Measurements from ENCODE around the gene FAAP24. TPM values are rescaled to one million over a fixed set of nuclear protein-coding genes. Genes with fewer than 3 reads are reported as not detected.
"Not testable (repeated sequence)": the region's sequence is repeated elsewhere in the genome, so short reads cannot be mapped to it uniquely, and the experiment has no call there.

Gene FAAP24
- total and polyA plus RNA-seq, 2 experiments from 2014 or later, result 1.5 to 4.5 TPM

DNA sequence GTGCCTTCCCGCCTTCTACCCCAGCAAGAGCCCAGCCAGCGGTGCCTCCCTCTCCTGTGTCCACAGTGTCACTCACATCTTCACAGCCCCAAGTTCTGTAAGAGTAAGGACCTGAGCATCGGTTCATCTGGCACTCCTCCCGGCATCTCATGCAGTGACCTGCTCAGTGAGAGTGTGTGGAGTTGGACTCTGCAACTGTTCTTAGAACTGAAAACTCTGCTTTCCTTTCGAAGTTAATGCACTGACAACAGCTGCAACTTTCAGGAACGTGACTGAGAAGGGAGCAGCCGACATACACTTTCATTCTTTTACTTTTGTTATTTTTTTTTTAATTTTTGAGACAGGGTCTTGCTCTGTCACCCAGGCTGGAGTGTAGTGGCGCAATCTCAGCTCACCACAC is 41.5 kb upstream of the FAAP24 start:
- H3K27me3 ChIP-seq, result no peaks in the 10 kb centered on the region
- H3K9me3 ChIP-seq (ENCODE audit: low read depth), result peaks cover 4% of the 10 kb centered on the region
- H3K79me2 ChIP-seq, result no peaks in the 10 kb centered on the region
- H3K9me2 ChIP-seq (replicated peaks; ENCODE audit: insufficient read depth), result no peaks in the 10 kb centered on the region
- no peak overlapping the region for H2AFZ ChIP-seq
- TF ChIP-seq EZH2phosphoT487 (IDR thresholded peaks at IDR 0.05; ENCODE audit: low read depth, severe bottlenecking, unreplicated experiment) (no peak), EZH2 (IDR thresholded peaks at IDR 0.05; ENCODE audit: borderline replicate concordance) (no peak)
- TF ChIP-seq, protein P1, sequence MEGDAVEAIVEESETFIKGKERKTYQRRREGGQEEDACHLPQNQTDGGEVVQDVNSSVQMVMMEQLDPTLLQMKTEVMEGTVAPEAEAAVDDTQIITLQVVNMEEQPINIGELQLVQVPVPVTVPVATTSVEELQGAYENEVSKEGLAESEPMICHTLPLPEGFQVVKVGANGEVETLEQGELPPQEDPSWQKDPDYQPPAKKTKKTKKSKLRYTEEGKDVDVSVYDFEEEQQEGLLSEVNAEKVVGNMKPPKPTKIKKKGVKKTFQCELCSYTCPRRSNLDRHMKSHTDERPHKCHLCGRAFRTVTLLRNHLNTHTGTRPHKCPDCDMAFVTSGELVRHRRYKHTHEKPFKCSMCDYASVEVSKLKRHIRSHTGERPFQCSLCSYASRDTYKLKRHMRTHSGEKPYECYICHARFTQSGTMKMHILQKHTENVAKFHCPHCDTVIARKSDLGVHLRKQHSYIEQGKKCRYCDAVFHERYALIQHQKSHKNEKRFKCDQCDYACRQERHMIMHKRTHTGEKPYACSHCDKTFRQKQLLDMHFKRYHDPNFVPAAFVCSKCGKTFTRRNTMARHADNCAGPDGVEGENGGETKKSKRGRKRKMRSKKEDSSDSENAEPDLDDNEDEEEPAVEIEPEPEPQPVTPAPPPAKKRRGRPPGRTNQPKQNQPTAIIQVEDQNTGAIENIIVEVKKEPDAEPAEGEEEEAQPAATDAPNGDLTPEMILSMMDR (IDR thresholded peaks at IDR 0.05; ENCODE audit: poor library complexity), result no peak
- DNase-seq (ENCODE audit: low spot score), result no peak
- H3K27ac ChIP-seq, result no peak overlapping the region
- H3K4me2 ChIP-seq, result no peak overlapping the region
- H3K4me1 ChIP-seq (ENCODE audit: insufficient read depth), result no peaks in the 10 kb centered on the region
- no peak overlapping the region for H3K4me3 ChIP-seq
- no peaks in the 10 kb centered on the region for H3K36me3 ChIP-seq (replicated peaks; ENCODE audit: insufficient read depth, low read depth)
- no peaks in the 10 kb centered on the region for H4K20me1 ChIP-seq (ENCODE audit: insufficient read depth, poor library complexity, severe bottlenecking)
- 97% methylated on average over 8 of the region's 8 CpGs for WGBS (ENCODE audit: low lambda C conversion rate, missing lambda C conversion rate)

DNA sequence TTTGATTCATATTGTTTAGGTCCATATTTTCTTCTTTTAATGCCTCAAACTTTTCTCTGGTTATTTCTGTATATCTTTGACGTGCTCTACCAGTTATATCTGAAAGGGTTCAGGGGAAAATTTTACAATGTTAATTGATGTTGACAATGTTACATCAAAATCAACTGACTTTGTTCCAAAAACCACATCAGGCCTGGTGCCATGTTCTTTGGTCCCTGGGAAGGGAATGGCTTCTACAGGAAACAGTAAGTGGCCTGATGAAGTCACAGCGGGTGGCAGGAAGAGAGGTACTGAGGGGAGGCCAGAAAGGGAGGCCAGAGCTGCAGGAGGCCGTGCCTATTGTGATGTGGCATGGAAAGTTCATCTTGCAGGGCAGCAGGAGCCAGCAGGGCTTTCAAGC is 38.5 kb upstream of the FAAP24 start:
- no peaks in the 10 kb centered on the region for H3K4me1 ChIP-seq (ENCODE audit: insufficient read depth)
- H3K27me3 ChIP-seq, result no peaks in the 10 kb centered on the region
- 98% methylated on average over 3 of the region's 3 CpGs for WGBS (ENCODE audit: low lambda C conversion rate, missing lambda C conversion rate)
- TF ChIP-seq, protein P1 (IDR thresholded peaks at IDR 0.05; ENCODE audit: poor library complexity), result no peak
- no peak for TF ChIP-seq EZH2phosphoT487 (IDR thresholded peaks at IDR 0.05; ENCODE audit: low read depth, severe bottlenecking, unreplicated experiment)
- no peak for TF ChIP-seq EZH2 (IDR thresholded peaks at IDR 0.05; ENCODE audit: borderline replicate concordance)
- H2AFZ ChIP-seq, result no peak overlapping the region
- no peaks in the 10 kb centered on the region for H4K20me1 ChIP-seq (ENCODE audit: insufficient read depth, poor library complexity, severe bottlenecking)
- no peak overlapping the region for H3K4me2 ChIP-seq
- no peaks in the 10 kb centered on the region for H3K79me2 ChIP-seq
- no peaks in the 10 kb centered on the region for H3K9me3 ChIP-seq (ENCODE audit: low read depth)
- no peak overlapping the region for H3K27ac ChIP-seq
- DNase-seq (ENCODE audit: low spot score), result no peak
- H3K36me3 ChIP-seq (replicated peaks; ENCODE audit: insufficient read depth, low read depth), result no peaks in the 10 kb centered on the region
- H3K4me3 ChIP-seq, result no peak overlapping the region
- no peaks in the 10 kb centered on the region for H3K9me2 ChIP-seq (replicated peaks; ENCODE audit: insufficient read depth)

DNA sequence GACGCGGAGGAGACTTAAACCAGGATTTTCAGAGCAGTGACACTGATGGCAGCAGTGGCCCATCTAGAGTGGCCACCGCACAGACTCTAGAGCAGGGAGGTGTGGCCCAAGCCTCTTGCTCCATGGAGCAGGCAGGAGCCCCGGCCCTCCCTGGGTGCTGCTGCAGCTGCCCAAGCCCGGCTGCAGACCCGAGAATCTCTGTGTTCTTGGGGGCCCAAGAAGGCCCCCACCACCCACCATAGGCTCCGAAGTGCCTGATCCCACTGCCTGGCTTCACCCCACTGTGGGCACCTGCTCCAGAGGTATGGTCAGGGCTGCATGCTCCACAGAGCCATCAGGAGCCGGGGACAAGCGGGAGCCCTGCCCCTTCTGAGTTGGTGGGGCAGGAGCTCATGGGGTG is 36.4 kb upstream of the FAAP24 start:
- Histone ChIP-seq H3K9me2 (replicated peaks; ENCODE audit: insufficient read depth) (no peaks in the 10 kb centered on the region), H3K79me2 (no peaks in the 10 kb centered on the region), H3K27ac (no peak overlapping the region), H2AFZ (no peak overlapping the region), H3K4me3 (no peak overlapping the region), H3K27me3 (no peaks in the 10 kb centered on the region), H3K9me3 (ENCODE audit: low read depth) (no peaks in the 10 kb centered on the region), H3K4me1 (ENCODE audit: insufficient read depth) (no peaks in the 10 kb centered on the region), H3K4me2 (no peak overlapping the region), H3K36me3 (replicated peaks; ENCODE audit: insufficient read depth, low read depth) (no peaks in the 10 kb centered on the region), H4K20me1 (ENCODE audit: insufficient read depth, poor library complexity, severe bottlenecking) (no peaks in the 10 kb centered on the region)
- DNase-seq (ENCODE audit: low spot score), result no peak
- no peak for TF ChIP-seq EZH2 (IDR thresholded peaks at IDR 0.05; ENCODE audit: borderline replicate concordance)
- no peak for TF ChIP-seq EZH2phosphoT487 (IDR thresholded peaks at IDR 0.05; ENCODE audit: low read depth, severe bottlenecking, unreplicated experiment)
- TF ChIP-seq, protein P1 (IDR thresholded peaks at IDR 0.05; ENCODE audit: poor library complexity), result no peak
- WGBS (ENCODE audit: low lambda C conversion rate, missing lambda C conversion rate), result 95% methylated on average over 9 of the region's 9 CpGs

DNA sequence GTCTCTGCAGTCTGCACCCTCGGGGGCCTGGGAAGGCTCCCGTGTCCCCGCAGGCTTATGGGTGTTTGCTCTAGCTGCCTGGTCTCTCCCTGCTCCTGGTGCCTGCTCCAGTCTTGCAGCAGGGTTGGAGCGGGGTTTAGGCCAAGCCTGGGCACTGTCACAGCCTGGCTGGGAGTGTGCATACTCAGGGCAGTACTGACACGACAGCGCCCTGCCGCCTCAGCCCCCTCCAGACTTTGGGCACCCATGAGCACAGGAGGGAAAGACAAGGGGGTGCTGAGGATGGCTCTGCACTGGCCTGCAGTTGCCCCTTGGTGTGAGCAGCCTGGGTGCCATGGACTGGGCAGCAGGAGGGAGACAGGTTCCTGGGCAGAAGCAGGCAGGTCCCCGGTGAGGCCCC is 36.0 kb upstream of the FAAP24 start:
- Histone ChIP-seq H3K36me3 (replicated peaks; ENCODE audit: insufficient read depth, low read depth) (no peaks in the 10 kb centered on the region), H3K9me2 (replicated peaks; ENCODE audit: insufficient read depth) (no peaks in the 10 kb centered on the region), H3K79me2 (no peaks in the 10 kb centered on the region), H3K9me3 (ENCODE audit: low read depth) (no peaks in the 10 kb centered on the region), H2AFZ (no peak overlapping the region), H3K4me3 (no peak overlapping the region), H3K4me1 (ENCODE audit: insufficient read depth) (no peaks in the 10 kb centered on the region), H3K27ac (no peak overlapping the region), H3K4me2 (no peak overlapping the region), H4K20me1 (ENCODE audit: insufficient read depth, poor library complexity, severe bottlenecking) (no peaks in the 10 kb centered on the region), H3K27me3 (no peaks in the 10 kb centered on the region)
- WGBS (ENCODE audit: low lambda C conversion rate, missing lambda C conversion rate), result 94% methylated on average over 8 of the region's 8 CpGs
- DNase-seq (ENCODE audit: low spot score), result no peak
- TF ChIP-seq EZH2phosphoT487 (IDR thresholded peaks at IDR 0.05; ENCODE audit: low read depth, severe bottlenecking, unreplicated experiment) (no peak), EZH2 (IDR thresholded peaks at IDR 0.05; ENCODE audit: borderline replicate concordance) (no peak)
- TF ChIP-seq, protein P1 (IDR thresholded peaks at IDR 0.05; ENCODE audit: poor library complexity), result no peak

DNA sequence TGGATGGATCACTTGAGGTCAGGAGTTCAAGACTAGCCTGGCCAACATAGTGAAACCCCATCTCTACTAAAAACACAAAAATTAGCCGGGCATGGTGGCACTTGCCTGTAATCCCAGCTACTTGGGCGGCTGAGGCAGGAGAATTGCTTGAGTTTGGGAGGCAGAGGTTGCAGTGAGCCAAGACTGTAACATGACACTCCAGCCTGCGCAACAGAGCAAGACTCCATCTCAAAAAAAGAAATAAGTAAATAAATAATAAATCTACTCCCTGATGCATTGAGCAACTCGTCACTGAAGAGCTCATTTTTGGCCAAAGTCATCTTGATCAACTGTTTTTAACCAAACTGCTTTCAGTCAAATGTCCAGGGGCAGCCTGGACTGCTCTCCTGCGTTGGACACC is 30.8 kb upstream of the FAAP24 start:
- H3K79me2 ChIP-seq; DNase-seq (ENCODE audit: low spot score); H3K27ac ChIP-seq; H3K4me3 ChIP-seq; H3K9me2 ChIP-seq (replicated peaks; ENCODE audit: insufficient read depth); H4K20me1 ChIP-seq (ENCODE audit: insufficient read depth, poor library complexity, severe bottlenecking); H3K4me2 ChIP-seq; H3K36me3 ChIP-seq (replicated peaks; ENCODE audit: insufficient read depth, low read depth); H3K27me3 ChIP-seq; H3K9me3 ChIP-seq (ENCODE audit: low read depth); H3K4me1 ChIP-seq (ENCODE audit: insufficient read depth); H2AFZ ChIP-seq: not testable (repeated sequence)
- WGBS (ENCODE audit: low lambda C conversion rate, missing lambda C conversion rate), result 93% methylated on average over 5 of the region's 5 CpGs

Data from hepatocyte (in vitro differentiated cells).